ENCODE results near the gene MIA.
"Not testable (repeated sequence)": the region's sequence is repeated elsewhere in the genome, so short reads cannot be mapped to it uniquely, and the experiment has no call there.

Gene MIA

DNA sequence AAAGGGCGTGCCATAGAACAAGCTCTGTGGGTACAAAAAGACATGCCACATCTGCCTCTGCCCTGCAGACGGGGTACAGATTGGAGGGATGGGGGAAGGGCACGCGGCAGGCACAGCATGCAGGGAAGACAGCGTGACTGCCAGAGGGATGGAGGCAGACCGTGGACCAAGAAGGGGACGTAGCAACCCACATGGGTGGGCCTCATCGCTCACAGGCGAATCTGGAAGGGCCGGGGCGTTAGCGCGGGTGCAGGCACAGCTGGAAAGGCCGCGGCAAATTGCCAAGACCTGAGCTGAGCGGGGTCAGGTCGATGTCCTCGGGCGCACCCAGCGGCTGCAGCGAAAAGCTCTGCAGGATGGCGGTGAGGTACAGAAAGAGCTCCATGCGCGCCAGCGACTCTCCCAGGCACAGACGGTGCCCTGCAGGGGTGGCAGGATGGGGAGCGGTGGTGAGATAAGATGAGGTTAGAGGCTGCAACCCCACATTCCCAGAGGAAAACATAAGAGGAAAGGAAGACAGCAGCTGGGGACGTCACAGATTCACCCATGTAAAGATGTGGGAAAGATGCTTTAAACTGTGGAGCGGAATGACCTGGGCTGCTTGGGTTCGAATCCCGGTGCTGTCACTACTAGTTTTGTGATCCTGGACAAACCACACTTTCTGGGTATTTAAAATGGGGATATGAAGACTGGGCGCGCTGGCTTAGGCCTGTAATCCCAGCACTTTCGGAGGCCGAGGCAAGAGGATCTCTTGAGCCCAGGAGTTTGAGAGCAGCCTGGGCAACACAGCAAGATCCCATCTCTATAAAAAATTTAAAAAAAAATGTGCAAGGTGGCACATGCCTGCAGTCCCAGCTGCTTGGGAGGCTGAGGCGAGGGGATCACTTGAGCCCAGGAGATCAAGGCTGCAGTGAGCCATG is 43.4 kb downstream of the MIA start:
- peak in 30 of 51 donors; percentile 20 to 80 (median 52) for DNase-seq

DNA sequence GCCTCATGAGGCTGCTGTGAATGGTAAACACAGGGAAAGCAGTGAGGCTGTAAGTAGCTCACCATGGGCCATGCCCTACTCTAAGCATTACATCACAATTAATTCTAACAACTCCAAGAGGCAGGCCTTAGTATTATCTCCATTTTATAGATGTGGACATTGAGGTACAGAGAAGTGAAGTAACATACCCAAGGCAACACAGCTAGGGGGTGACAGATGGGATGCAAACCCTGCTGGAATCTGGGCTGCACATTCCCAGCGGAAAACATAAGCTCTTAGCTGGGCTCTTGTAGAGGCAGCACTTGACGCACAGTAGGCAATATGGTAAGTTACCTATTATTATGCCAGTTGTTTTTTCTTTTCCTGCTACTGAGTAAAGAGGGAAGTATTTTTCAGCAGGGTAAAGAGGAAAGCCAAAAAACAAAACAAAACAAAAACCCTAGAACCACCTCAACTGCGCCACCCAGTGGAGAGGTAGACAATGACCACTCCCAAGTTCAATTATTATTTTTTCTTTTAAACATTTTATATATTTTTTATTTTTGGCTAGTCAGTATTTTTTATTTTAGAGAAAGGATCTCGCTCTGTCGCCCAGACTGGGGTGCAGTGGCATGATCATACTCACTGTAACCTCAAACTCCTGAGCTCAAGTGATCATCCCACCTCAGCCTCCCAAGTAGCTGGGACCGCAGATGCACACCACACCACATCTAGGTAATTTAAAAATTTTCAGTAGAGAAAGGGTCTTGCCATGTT is 44.3 kb downstream of the MIA start:
- DNase-seq = peak in 8 of 51 donors; percentile 18 to 56 (median 34)

DNA sequence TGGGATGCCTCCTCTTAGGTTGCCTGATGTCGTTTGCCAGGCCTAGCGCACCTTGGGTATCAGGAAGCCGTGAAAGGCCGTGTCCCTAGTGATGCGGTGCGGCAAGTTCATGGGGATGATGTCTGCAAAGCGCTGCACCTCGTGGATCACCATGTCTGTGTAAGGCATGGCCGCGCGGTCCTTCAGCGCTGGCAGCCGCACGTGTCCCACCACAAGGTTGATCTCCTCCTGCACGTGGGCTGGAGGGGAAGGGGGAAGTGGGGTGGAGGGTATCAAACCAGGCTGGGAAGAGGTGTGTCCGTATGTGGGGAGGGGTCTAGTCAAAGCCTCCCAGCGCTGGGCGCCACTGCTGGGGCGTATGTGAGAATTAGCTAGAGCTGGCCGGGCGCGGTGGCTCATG is 46.8 kb downstream of the MIA start:
- no peak for DNase-seq

DNA sequence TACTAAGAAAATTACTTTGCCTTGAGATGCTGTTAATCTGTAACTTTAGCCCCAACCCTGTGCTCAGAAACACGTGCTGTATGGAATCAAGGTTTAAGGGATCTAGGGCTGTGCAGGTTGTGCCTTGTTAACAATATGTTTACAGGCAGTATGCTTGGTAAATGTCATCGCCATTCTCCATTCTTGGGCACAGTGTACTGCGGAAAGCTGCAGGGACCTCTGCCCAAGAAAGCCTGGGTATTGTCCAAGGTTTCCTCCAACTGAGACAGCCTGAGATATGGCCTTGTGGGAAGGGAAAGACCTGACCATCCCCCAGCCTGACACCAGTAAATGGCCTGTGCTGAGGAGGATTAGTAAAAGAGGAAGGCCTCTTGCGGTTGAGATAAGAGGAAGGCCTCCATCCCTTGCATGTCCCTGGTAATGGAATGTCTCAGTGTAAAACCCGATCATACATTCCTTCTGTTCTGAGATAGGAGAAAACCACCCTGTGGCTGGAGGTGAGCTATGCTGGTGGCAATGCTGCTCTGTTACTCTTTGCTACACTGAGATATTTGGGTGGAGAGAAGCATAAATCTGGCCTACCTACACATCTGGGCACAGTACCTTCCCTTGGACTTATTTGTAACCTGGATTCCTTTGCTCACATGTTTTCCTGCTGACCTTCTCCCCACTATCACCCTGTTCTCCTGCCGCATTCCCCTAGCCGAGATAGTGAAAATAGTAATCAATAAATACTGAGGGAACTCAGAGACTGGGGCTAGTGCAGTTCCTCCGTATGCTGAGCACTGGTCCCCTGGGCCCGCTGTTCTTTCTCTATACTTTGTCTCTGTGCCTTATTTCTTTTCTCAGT is 47.6 kb downstream of the MIA start:
- DNase-seq = peak in 3 of 51 donors; percentile 28 to 42 (median 36)

DNA sequence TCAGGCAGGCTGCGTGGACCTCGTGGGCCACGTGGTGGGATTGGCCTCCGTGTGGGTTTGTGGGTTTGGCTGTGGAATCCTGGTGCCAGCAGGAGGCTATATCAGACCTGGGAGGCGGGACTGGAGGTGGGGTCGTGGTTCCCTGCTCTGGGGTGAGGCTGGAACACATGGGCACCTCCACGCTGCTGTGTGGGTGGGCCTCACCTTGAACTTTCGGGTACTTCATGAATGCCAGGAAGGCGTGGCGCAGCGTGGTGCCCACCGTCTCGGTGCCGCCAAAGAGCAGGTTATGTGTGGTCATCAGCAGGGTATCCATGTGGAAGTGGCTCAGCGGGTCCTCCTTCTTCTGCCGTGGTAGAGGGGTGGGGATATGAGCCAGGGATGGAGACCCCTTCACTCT is 49.6 kb downstream of the MIA start:
- not testable (repeated sequence) for DNase-seq

DNA sequence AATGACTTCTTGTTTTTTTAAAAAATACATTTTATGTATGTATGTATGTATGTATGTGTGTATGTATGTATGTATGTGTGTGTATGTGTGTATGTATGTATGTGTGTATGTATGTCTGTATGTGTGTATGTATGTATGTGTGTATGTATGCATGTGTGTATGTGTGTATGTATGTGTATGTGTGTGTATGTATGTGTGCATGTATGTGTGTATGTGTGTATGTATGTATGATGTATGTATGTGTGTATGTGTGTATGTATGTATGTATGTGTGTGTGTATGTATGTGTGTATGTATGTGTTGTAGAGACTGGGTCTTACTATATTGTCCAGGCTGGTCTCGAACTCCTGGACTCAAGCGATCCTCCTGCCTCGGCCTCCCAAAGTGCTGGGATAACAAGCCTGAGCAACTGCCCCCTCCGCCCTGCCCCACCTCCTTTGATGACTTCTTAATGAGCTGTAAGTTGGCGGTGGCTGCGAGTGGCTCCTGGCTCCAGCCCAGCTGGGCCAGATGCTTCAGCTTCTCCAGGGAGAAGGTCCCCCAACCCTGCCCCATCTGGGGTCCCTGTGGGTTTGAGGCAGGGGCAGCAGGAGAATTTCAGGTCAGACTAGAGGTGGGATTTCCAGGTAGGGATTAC is 50.3 kb downstream of the MIA start:
- DNase-seq = not testable (repeated sequence)

DNA sequence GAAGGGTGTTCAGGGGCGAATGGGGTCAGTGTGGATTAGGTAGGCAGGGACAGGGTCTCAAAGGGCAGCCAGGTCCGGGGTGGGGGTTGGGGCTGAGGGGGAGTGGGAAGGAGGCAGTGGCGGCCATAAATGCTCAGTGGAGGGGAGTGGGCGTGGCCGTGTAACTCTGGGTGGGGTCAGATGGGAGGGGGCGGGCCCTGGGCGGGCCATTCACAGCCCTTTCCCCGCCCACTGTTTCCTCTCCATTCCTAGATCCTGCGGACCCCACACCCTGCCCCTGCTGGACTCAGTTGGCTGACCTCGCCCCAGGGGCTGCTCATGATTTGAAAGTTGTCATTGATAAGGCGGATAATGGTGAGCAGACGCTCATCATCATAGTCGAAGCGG is 51.0 kb downstream of the MIA start:
- not testable (repeated sequence) for DNase-seq

DNA sequence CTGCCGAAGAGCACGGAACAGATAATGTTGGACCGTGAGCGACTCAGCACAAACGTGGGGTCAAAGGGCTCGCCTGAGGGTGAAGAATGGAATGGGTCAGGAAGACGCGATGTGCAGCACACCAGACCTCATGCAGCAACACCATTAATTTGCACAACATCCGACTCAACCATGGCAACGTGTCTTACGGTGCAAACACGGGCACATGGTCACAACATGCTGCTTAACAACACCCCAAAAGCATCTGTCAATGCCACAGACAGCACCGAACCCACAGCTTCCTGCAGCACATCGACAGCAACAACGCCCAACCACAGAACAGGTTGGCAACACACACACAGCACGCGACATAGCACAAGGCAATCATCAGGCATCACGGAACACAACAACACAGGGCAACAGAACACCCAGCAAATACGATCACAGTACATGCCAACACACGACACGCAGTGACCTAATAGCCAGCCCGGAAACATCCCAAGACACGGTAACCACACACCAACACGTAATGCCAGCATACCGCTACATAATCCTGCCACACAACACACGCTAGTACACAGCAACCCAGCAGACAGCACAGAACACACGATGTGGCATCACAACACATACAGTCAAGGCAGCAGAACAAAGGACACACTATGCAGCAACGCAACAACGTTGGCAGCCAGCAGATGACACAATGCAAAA is 51.5 kb downstream of the MIA start:
- DNase-seq = peak in 5 of 51 donors; percentile 2 to 34 (median 21)
